HFF-Myc (cell line): ENCODE measurements around the gene ATP5MK.
A peak's percentile ranks its signal among the peaks of the same experiment; 100 is the strongest.

Experiments
- DNase-seq: peaks from one replicate; pipeline ENCODE4 v3.0.0-alpha.2; 2011; ENCODE audit warnings: low read depth; ENCODE audit errors: extremely low read depth
- H3K4me3 ChIP-seq: replicated peaks from 2 replicates; pipeline ENCODE4 v1.5.1; 2011; ENCODE audit warnings: low read depth, mild to moderate bottlenecking, control low read depth, low read length
- TF ChIP-seq, protein P1 (sequence below): IDR thresholded peaks from 2 replicates; pipeline ENCODE4 v1.5.1; 2012; ENCODE audit warnings: mild to moderate bottlenecking, low read depth, low read length, control low read depth; ENCODE audit errors: missing control alignments

Gene ATP5MK, protein sequence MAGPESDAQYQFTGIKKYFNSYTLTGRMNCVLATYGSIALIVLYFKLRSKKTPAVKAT

DNA sequence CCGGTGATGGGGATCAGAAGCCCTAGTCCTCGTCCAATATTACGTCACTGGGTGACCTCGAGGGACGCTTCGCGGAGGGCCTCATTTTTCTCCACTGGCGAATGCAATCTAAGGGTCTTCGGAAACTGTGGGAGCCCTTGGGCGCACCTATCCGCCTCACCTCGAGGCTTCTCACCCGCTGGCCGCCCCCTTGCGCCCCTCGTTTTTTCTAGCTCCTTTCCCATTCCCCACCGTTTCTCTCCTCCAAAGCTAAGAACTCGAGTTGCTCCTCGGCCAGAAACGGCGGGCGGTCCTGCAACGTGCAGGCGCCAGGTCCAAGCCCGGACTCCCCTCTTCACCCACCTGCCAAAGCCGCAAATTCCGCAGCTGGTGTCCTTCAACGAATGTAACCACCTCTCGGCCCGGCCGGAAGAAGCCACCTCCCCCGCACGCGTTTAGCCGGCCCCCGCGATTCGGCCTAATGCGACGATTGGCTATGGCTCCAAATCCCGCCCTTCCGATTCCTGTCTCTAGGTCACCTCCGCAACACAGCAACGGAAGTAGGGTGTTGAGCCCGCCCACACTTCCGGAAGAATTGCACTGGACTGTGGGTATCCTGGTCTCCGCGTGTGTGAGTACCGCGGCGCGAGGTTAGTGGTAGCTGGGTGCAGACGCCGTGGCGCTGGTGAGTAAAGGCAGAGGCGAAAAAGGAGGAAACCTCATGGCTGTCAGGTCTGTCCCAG, at the start of gene ATP5MK, which contains the start of gene PDCD11:
Gene ATP5MK, minus strand, starts transcription at position 409 of the 722 bp plus-strand sequence. CDS start 4,018 bp downstream, outside the sequence.
Gene PDCD11, plus strand, starts transcription at position 560 of the 722 bp plus-strand sequence. CDS start 1,801 bp downstream, outside the sequence.
- DNase-seq, result peak; percentile 95
- peak within 1 kb of the TSS; percentile 98 for H3K4me3 ChIP-seq
- TF ChIP-seq, protein P1, sequence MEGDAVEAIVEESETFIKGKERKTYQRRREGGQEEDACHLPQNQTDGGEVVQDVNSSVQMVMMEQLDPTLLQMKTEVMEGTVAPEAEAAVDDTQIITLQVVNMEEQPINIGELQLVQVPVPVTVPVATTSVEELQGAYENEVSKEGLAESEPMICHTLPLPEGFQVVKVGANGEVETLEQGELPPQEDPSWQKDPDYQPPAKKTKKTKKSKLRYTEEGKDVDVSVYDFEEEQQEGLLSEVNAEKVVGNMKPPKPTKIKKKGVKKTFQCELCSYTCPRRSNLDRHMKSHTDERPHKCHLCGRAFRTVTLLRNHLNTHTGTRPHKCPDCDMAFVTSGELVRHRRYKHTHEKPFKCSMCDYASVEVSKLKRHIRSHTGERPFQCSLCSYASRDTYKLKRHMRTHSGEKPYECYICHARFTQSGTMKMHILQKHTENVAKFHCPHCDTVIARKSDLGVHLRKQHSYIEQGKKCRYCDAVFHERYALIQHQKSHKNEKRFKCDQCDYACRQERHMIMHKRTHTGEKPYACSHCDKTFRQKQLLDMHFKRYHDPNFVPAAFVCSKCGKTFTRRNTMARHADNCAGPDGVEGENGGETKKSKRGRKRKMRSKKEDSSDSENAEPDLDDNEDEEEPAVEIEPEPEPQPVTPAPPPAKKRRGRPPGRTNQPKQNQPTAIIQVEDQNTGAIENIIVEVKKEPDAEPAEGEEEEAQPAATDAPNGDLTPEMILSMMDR, result peak; percentile 4

DNA sequence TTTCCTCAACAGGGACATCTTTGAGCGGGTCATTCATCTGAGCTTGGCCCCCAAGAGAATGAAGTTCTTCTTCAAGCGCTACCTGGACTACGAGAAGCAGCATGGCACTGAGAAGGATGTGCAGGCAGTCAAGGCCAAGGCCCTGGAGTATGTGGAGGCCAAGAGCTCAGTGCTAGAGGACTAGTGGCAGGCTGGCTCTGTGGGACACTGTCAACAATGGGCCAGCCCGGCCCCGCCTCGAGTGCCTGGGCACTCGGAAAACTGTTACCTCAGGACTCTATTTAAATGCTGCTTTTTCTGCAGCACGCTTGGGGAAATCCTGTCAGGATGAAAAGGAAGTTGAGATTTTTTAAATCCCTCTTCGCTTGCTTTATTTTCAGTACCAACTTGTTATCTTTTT, 49.1 kb upstream of the ATP5MK start:
- TF ChIP-seq, protein P1, result no peak
- H3K4me3 ChIP-seq, result no peak overlapping the region
- DNase-seq, result no peak

DNA sequence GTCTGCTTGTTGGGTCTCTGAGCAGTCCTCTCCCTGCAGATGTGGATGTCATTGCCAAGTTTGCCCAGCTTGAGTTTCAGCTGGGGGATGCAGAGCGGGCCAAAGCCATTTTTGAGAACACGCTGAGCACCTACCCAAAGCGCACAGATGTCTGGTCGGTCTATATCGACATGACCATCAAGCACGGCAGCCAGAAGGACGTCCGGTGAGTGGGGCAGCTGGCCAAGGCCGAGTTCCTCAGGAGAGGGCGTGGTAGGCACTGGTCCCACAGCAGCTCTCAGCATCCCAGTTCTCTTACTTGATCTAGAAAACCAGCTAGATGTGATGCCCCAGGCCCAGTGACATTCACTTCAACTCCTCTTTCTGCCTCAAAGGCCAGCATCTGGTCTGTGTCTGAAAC, 48.2 kb upstream of the ATP5MK start:
- H3K4me3 ChIP-seq, result no peak overlapping the region
- TF ChIP-seq, protein P1, result no peak
- DNase-seq, result no peak

DNA sequence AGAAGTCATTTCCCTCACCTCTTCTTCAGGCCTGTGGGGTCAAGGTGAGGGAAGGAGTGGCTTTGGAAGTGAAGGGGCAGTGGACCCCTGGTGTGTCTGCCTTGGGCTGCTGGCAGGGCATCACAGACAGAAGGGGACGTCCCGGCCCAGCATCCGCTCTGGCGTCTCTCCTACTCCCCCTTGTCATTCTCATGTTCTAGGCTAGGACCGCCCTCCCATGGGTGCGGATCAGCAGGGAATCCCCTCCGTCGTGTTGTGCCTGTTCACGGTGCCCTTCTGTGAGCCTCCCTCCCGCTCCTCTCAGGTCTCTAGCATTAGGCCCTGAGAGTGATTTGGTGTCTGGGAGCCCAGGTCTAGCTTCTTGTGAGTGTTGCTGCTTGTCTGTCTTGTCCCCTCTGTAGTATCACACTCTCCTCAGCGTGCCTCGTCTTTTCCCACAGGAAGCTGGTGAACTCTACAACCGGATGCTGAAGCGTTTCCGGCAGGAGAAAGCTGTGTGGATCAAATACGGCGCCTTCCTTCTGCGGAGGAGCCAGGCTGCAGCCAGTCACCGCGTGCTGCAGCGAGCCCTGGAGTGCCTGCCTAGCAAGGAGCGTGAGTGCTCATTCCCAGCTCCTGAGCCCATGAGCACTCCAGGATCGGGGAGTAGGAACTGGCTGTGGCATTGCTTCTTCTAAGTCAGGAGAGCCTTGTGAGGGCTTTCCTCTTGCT, 47.4 kb upstream of the ATP5MK start:
- H3K4me3 ChIP-seq, result no peak overlapping the region
- TF ChIP-seq, protein P1, result no peak
- DNase-seq, result no peak

DNA sequence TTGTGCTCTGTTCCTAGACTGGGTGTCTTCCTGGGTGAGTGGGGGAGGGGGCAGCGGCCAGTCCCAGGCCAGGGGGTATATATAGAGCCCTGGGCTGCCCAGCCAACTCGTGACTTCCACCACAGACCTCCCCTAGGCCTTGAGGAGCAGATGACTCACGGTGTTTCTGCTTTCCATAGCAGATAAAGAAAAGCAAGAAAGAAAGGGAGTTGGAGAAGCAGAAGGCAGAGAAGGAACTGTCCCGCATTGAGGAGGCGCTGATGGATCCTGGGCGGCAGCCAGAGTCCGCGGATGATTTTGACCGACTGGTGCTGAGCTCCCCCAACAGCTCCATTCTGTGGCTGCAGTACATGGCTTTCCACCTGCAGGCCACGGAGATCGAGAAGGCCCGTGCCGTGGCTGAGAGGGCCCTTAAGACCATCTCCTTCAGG, 45.8 kb upstream of the ATP5MK start:
- no peak overlapping the region for H3K4me3 ChIP-seq
- DNase-seq, result no peak
- TF ChIP-seq, protein P1, result no peak

DNA sequence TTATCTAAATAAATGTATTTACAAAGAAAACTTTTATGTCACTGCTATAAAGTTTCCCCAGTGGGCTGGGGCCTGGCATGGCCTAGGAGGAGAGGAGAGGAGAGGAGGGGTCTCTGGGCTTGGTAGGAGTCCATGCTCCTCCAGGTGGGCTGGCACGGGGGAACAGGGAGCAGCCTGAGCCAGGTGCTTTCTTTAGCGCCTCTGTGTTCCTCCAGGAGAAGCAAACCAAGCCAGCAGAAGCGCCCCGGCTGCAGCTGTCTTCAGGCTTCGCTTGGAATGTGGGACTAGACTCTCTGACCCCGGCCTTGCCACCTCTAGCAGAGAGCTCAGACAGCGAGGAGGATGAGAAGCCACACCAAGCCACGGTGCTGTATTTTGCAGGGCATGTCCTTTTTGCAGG, 45.3 kb upstream of the ATP5MK start:
- no peak overlapping the region for H3K4me3 ChIP-seq
- no peak for DNase-seq
- TF ChIP-seq, protein P1, result no peak
